ENCODE results near the gene AMD1. TPM values are rescaled to one million over a fixed set of nuclear protein-coding genes. Genes with fewer than 3 reads are reported as not detected.

AMD1 gene
- total RNA-seq, 3 donors from 2014 or later (not counting 1 experiment from before 2014, with no cell fraction given) = 109 to 175 (median 113) TPM

GRCh38 chr6:110934381-110934898 is 59.9 kb downstream of the AMD1 start:
- Histone ChIP-seq H3K27me3 (ENCODE audit: control insufficient read depth, insufficient read depth, low read length) (no peaks in the 10 kb centered on the region), H3K27ac (ENCODE audit: low read length) (no peak overlapping the region), H3K4me1 (ENCODE audit: control insufficient read depth, insufficient read depth, low read length) (peaks cover 4% of the 10 kb centered on the region), H3K4me3 (ENCODE audit: low read length) (no peak overlapping the region), H3K9me3 (ENCODE audit: control insufficient read depth, insufficient read depth, low read length) (no peaks in the 10 kb centered on the region), H3K36me3 (ENCODE audit: control insufficient read depth, insufficient read depth, low read length) (no peaks in the 10 kb centered on the region)
- Mint-ChIP-seq H3K36me3 (no peaks in the 10 kb centered on the region), H3K4me3 (no peak overlapping the region), H3K9me3 (no peaks in the 10 kb centered on the region), H3K4me1 (peaks cover 0 to 8% of the 10 kb centered on the region in 2 donors), H3K27ac (no peak overlapping the region), H3K27me3 (ENCODE audit: low read depth in 2 of 2) (no peaks in the 10 kb centered on the region)
- DNase-seq = no peak
- TF ChIP-seq CTCF (IDR thresholded peaks at IDR 0.05) = no peak
- ATAC-seq = no peak
- intact Hi-C loops (cut with micrococcal nuclease) = no loop called here
- 88% methylated on average over 1 of the region's 1 CpG for WGBS (ENCODE audit: insufficient coverage)

GRCh38 chr6:110935171-110935570 is 60.6 kb downstream of the AMD1 start:
- WGBS (ENCODE audit: insufficient coverage) = 98% methylated on average over 5 of the region's 6 CpGs
- H3K36me3 Mint-ChIP-seq = no peaks in the 10 kb centered on the region

GRCh38 chr6:110938171-110938570 is 63.6 kb downstream of the AMD1 start:
- ATAC-seq (no peak), DNase-seq (no peak)
- 97% methylated on average over 3 of the region's 6 CpGs for WGBS (ENCODE audit: insufficient coverage)
- Mint-ChIP-seq H3K9me3 (no peaks in the 10 kb centered on the region), H3K27ac (no peak overlapping the region), H3K4me1 (peaks cover 0 to 5% of the 10 kb centered on the region in 2 donors), H3K36me3 (no peaks in the 10 kb centered on the region), H3K4me3 (no peak overlapping the region), H3K27me3 (ENCODE audit: low read depth in 2 of 2) (no peaks in the 10 kb centered on the region)
- H3K27me3 ChIP-seq (ENCODE audit: control insufficient read depth, insufficient read depth, low read length) = no peaks in the 10 kb centered on the region
- intact Hi-C loops (cut with micrococcal nuclease) = no loop called here
- no peaks in the 10 kb centered on the region for H3K36me3 ChIP-seq (ENCODE audit: control insufficient read depth, insufficient read depth, low read length)
- no peaks in the 10 kb centered on the region for H3K9me3 ChIP-seq (ENCODE audit: control insufficient read depth, insufficient read depth, low read length)
- no peak for TF ChIP-seq CTCF (IDR thresholded peaks at IDR 0.05)
- H3K4me1 ChIP-seq (ENCODE audit: control insufficient read depth, insufficient read depth, low read length) = no peaks in the 10 kb centered on the region
- H3K4me3 ChIP-seq (ENCODE audit: low read length) = no peak overlapping the region
- H3K27ac ChIP-seq (ENCODE audit: low read length) = no peak overlapping the region

More at GRCh38 chr6:110935171-110935570, 60.6 kb downstream of the AMD1 start:
- no peaks in the 10 kb centered on the region for H3K27me3 ChIP-seq (ENCODE audit: control insufficient read depth, insufficient read depth, low read length)
- no peak overlapping the region for H3K27ac Mint-ChIP-seq
- no peak for TF ChIP-seq CTCF (IDR thresholded peaks at IDR 0.05)
- no peaks in the 10 kb centered on the region for H3K9me3 ChIP-seq (ENCODE audit: control insufficient read depth, insufficient read depth, low read length)
- no peak overlapping the region for H3K4me3 Mint-ChIP-seq
- DNase-seq = no peak
- no peak for ATAC-seq
- H3K36me3 ChIP-seq (ENCODE audit: control insufficient read depth, insufficient read depth, low read length) = no peaks in the 10 kb centered on the region
- H3K4me1 Mint-ChIP-seq = peaks cover 0 to 9% of the 10 kb centered on the region in 2 donors
- no peak overlapping the region for H3K27ac ChIP-seq (ENCODE audit: low read length)
- no peak overlapping the region for H3K4me3 ChIP-seq (ENCODE audit: low read length)
- no peaks in the 10 kb centered on the region for H3K9me3 Mint-ChIP-seq
- no peaks in the 10 kb centered on the region for H3K27me3 Mint-ChIP-seq (ENCODE audit: low read depth in 2 of 2)
- peaks cover 3% of the 10 kb centered on the region for H3K4me1 ChIP-seq (ENCODE audit: control insufficient read depth, insufficient read depth, low read length)
- intact Hi-C loops (cut with micrococcal nuclease) = no loop called here

Data from natural killer cell (primary cell).